ENCODE measurements around the gene NEGR1. TPM values are rescaled to one million over a fixed set of nuclear protein-coding genes. Genes with fewer than 3 reads are reported as not detected.

Gene NEGR1
- not detected in 2 replicates for total RNA-seq (2011; cell fraction: chromatin; rRNA removed; ENCODE audit: low replicate concordance)
- not detected in 2 replicates for total RNA-seq (2011; cell fraction: nucleolus; rRNA removed)
- not detected in 2 replicates for total RNA-seq (2011; cell fraction: nucleoplasm; rRNA removed)
- total RNA-seq (2014; rRNA removed) (not detected in 2 replicates), total RNA-seq (2014; rRNA removed; fragmentation: Illumina TruSeq; extraction: Trizol) (not detected in 2 replicates), total RNA-seq (2015; rRNA removed; fragmentation: Illumina TruSeq; extraction: Trizol) (not detected in 2 replicates), total RNA-seq (2021) (not detected in 2 replicates), polyA plus RNA-seq (2011; rRNA removed) (not detected in 2 replicates), polyA plus RNA-seq (2014; fragmentation: Illumina TruSeq; extraction: Trizol) (not detected in 2 replicates), polyA plus RNA-seq (2014; fragmentation: Nextera tagmentation; extraction: Ambion mirVana) (not detected), polyA plus RNA-seq (2014; rRNA removed) (not detected in 2 replicates), polyA minus RNA-seq (2011; rRNA and poly(A)+ RNA removed) (not detected in 2 replicates), Bru-seq, nascent RNA (percentile 5 among the genes with signal in this experiment), BruChase-seq, experiment 1, labeled RNA remaining after a 2-hour chase (percentile 4 among the genes with signal in this experiment), BruChase-seq, experiment 2, labeled RNA remaining after a 6-hour chase (percentile 4 among the genes with signal in this experiment)
- not detected in 2 replicates for polyA plus RNA-seq (2011; cell fraction: cytosol; rRNA removed)
- polyA plus RNA-seq (2011; cell fraction: nucleus; rRNA removed): not detected in 2 replicates
- 0.01 TPM in 1 of 2 replicates, not detected in the other for polyA plus RNA-seq (2012)
- polyA minus RNA-seq (2011; cell fraction: cytosol; rRNA and poly(A)+ RNA removed): not detected in 2 replicates
- not detected in 2 replicates for polyA minus RNA-seq (2011; cell fraction: nucleus; rRNA and poly(A)+ RNA removed)
- long read RNA-seq, experiment 1: 0 reads
- long read RNA-seq, experiment 2: 0 reads
- long read RNA-seq, experiment 3: 0 reads

DNA sequence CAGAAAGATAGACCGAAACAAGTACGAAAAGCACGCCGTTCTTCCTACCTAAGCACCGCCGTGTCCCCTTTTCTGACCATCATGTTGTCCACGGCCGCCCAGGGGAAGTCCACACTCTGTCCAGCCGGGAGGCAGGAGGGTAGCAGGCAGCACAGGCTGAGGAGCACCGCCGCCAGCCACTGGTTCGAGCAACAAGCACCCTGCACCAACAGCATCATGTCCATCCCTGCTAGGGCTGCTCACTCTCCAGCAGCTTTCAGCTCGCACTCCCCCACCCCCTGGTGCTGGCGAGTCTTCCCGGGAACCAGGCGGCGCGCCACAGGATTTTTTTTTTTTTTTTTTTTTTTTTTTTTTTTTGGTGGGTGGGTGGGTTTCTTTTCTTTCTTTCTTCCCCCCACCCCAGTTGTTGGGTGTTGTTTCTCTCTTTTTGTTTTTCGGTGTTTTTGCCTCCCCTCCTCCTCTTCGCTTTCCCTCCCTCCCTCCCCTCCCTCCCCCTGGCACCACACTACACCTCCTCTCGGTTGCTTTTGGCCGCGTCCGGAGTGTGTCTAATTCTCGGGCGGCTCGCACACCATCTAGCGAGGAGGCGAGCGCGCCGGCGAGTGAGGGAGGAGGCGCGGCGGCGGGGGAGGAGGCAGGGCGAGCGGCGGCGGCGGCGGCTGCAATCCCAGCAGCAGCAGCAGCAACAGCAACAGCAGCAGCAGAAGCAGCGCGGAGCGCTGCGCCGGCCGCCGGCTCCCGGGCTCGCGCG is at the start of gene NEGR1:
Gene NEGR1 (minus strand): TSS at position 269 of the 751 bp plus-strand sequence.
- intact Hi-C loops (cut with micrococcal nuclease) (no loop called here), in situ Hi-C loops (cut with MboI) (no loop called here)
- FAIRE-seq (no peak), DNase-seq (ENCODE audit: extremely low read depth in 1 of 4, low spot score in 3 of 4) (peak in 2 of 4 experiments; percentile 2 to 12), ATAC-seq (peak; percentile 83)
- ChIA-PET CTCF (ENCODE audit: low intra/inter-chr PET ratio) (no interaction called here), POLR2A (no interaction called here)
- Histone ChIP-seq H3K9me1 (ENCODE audit: control insufficient read depth, insufficient read depth, low read length) (no peaks in the 10 kb centered on the region), H3K27me3 (ENCODE audit: control insufficient read depth in 2 of 2, insufficient read depth in 2 of 2, low read length in 2 of 2) (no peaks in the 10 kb centered on the region), H3K4me1 (replicated peaks in 1 of 2; ENCODE audit: control insufficient read depth in 2 of 2, insufficient read depth in 2 of 2, low read length in 2 of 2) (no peaks in the 10 kb centered on the region; a peak in 1 of 5 replicates), H3K9me3 (replicated peaks; ENCODE audit: control insufficient read depth, insufficient read depth, low read depth, low read length) (no peaks in the 10 kb centered on the region), H3K36me3 (ENCODE audit: control insufficient read depth, insufficient read depth, low read length) (no peaks in the 10 kb centered on the region), H3K4me2 (ENCODE audit: insufficient read depth, low read length) (no peak within 1 kb of the TSS), H2AFZ (ENCODE audit: low read depth, low read length) (no peak within 1 kb of the TSS), H3K79me2 (ENCODE audit: control insufficient read depth, insufficient read depth, low read length) (no peaks in the 10 kb centered on the region), H4K20me1 (replicated peaks; ENCODE audit: control insufficient read depth, insufficient read depth, low read length) (no peaks in the 10 kb centered on the region), H3K27ac (ENCODE audit: extremely low read depth, low read depth, low read length) (no peak within 1 kb of the TSS), H3K9ac (ENCODE audit: insufficient read depth in 1 of 2, low read depth in 2 of 2, low read length in 2 of 2) (no peak within 1 kb of the TSS), H3K4me3 (no peak within 1 kb of the TSS)
- TF ChIP-seq, protein P1, sequence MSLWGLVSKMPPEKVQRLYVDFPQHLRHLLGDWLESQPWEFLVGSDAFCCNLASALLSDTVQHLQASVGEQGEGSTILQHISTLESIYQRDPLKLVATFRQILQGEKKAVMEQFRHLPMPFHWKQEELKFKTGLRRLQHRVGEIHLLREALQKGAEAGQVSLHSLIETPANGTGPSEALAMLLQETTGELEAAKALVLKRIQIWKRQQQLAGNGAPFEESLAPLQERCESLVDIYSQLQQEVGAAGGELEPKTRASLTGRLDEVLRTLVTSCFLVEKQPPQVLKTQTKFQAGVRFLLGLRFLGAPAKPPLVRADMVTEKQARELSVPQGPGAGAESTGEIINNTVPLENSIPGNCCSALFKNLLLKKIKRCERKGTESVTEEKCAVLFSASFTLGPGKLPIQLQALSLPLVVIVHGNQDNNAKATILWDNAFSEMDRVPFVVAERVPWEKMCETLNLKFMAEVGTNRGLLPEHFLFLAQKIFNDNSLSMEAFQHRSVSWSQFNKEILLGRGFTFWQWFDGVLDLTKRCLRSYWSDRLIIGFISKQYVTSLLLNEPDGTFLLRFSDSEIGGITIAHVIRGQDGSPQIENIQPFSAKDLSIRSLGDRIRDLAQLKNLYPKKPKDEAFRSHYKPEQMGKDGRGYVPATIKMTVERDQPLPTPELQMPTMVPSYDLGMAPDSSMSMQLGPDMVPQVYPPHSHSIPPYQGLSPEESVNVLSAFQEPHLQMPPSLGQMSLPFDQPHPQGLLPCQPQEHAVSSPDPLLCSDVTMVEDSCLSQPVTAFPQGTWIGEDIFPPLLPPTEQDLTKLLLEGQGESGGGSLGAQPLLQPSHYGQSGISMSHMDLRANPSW (CRISPR knock-in tag; IDR thresholded peaks at IDR 0.05): no peak
- TF ChIP-seq CAMTA2 (CRISPR knock-in tag; conservative IDR thresholded peaks at IDR 0.05): no peak
- TF ChIP-seq, protein P2, sequence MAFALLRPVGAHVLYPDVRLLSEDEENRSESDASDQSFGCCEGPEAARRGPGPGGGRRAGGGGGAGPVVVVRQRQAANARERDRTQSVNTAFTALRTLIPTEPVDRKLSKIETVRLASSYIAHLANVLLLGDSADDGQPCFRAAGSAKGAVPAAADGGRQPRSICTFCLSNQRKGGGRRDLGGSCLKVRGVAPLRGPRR (CRISPR knock-in tag; IDR thresholded peaks at IDR 0.05): no peak
- WGBS (ENCODE audit: insufficient coverage, low coverage, missing lambda C conversion rate): 4% methylated on average over 13 of the region's 54 CpGs
- no TSS peak for BruUV-seq (replicated peaks)
